Bronchus fibroblast of lung (primary cell): Measurements from ENCODE around the gene MRO. TPM values are rescaled to one million over a fixed set of nuclear protein-coding genes. Genes with fewer than 3 reads are reported as not detected.

Experiments
- total RNA-seq: library from RNA; depleted of rRNA; stranded (reverse); fragments of >200 nt; gene quantifications from 2 replicates; pipeline ENCODE4 v1.2.3, GENCODE V29; 2015

Gene MRO
- 0.30 TPM in 1 of 2 replicates, not detected in the other for total RNA-seq

DNA sequence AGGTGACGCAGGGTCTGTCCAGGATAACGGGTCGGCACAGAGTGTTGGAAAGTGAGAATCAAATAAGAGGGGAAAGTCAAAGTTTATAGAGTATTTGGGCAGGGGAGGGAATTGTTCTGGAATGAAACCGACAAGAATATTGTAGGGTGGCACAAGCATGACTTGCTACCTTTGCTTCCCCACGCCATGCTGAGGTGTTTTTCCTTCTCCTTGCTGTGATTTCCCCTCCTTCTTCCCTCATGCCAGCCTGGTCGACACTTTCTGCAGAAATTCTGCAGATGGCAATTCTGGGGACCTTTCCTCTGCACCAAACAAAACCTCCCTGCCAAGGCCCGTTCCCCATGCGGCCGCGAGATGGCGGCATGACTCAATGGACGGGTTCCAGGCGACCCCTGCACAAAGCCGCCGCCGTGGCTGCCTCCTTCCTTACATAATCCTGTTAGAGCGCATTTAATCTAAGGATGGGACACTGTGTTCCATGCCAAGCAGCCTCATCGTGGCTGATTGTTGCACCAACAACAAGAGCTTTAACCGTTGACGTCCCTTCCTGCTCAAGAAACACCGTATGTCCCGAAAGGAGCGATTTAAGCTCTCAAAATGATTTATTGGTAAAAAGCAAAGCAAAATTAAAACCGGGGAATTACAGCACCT is at the start of gene MRO:
Gene MRO, minus strand, starts transcription at position 289 of the 651 bp plus-strand sequence. CDS start 10,616 bp downstream, outside the sequence.

Other genes with a start within 250 kb of the MRO start
- 39.5 and 42.4 TPM in 2 replicates for gene ME2, start 59.1 kb upstream of the MRO start, total RNA-seq
- gene ELAC1, start 148.0 kb upstream of the MRO start, total RNA-seq, result 6.6 and 7.4 TPM in 2 replicates
- gene SMAD4, start 210.2 kb upstream of the MRO start, total RNA-seq, result 64.9 and 69.7 TPM in 2 replicates